Suppressor macrophage (primary cell): ENCODE measurements around the gene CNP.
A peak's percentile ranks its signal among the peaks of the same experiment; 100 is the strongest.
"Not testable (repeated sequence)": the region's sequence is repeated elsewhere in the genome, so short reads cannot be mapped to it uniquely, and the experiment has no call there.

Experiments
- DNase-seq, 4 experiments: peaks; one replicate each; pipeline ENCODE4 v3.0.0-alpha.2; 2020 to 2022

The CNP gene

DNA sequence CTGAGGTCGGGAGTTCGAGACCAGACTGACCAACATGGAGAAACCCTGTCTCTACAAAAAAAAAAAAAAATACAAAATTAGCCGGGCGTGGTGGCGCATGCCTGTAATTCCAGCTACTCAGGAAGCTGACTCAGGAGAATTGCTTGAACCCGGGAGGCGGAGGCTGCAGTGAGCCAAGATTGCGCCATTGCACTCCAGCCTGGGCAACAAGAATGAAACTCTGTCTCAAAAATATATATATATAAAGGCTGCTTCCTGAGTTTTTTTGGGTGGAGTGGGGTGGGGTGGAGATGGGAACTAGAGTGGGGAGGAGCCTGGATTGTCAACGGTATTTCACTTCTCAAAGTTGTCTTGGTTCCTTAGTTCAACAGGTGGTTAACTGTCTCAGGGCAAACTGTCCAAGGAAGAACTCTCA, 43.7 kb downstream of the CNP start:
- DNase-seq = peak; percentile 53 to 74 (median 58)

DNA sequence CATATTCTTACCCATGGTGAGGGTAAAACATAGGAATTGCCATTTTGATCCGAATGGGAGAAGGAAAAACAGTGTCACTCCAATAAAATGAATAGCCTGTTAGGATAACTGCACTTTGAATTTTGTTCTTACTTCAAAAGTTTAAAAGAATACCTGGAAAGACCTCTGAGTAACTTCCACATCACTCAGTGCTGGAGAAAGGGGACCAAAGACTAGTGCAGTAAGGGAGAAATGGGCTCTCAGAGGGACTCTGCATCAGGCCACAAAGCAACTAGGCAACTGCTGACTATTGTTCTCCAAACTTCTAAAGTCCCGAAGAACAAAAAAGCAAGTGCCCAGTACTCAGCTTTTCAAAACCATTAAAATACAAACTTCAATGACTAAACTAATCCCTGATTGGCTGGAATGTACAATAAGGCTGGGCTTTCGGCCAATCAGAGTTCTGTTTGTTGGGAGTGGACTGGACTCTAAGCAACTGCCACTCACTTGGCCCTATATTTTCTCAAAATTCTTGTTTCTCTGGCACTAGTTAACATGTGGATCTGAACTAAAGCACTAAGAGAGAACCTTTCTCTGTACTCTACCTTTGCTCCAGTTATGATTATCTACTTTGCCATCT, 44.4 kb downstream of the CNP start:
- DNase-seq = peak in 3 of 4 experiments; percentile 49 to 59 (median 54)

DNA sequence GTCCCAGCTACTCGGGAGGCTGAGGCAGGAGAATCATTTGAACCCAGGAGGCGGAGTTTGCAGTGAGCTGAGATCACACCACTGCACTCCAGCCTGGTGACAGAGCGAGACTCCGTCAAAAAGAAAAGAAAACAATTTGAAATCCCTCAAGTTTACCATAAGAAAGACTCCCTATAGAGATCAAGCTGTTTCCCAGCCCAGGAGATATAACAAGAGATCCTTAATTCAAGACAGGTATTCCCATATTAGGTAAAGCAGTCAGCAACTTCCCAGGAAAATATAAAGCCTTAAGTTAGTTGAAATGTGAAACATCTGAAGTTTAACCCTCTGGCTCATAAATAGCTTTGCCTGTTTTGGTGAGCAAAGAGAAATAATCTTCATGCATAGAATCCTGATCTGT, 45.8 kb downstream of the CNP start:
- DNase-seq = not testable (repeated sequence)

DNA sequence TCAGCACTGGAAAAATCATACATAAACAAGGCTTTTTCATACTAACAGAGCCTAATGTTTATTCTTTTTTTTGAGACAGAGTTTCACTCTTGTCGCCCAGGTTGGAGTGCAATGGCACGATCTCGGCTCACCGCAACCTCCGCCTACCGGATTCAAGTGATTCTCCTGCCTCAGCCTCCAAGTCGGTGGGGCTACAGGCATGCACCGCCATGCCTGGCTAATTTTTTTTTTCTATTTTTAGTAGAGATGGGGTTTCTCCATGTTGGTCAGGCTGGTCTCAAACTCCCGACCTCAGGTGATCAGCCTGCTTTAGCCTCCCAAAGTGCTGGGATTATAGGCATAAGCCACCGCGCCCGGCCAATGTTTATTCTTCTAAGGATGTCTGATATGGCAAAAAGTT, 47.1 kb downstream of the CNP start:
- DNase-seq = not testable (repeated sequence)

DNA sequence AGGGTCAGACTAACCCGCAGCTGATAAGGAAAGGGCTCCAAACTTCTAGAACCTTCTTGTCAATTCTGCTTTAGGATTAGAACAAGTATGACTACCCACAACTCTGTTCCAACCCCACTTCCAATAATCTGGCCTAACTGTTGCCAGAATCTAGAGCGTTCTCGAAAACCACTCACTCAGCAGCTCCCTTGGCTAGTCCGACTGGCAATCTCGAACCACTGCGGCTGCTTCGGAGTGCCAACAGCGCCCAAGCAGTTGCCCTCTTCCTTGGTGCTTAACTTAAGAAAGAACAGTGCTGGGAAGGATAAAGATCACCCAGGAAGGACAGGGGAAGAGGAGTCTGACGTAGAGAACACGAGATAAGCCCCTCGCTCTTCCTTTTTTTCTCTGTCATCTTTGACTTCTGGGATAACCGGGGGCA, 49.8 kb downstream of the CNP start:
- DNase-seq = peak; percentile 59 to 77 (median 66)

DNA sequence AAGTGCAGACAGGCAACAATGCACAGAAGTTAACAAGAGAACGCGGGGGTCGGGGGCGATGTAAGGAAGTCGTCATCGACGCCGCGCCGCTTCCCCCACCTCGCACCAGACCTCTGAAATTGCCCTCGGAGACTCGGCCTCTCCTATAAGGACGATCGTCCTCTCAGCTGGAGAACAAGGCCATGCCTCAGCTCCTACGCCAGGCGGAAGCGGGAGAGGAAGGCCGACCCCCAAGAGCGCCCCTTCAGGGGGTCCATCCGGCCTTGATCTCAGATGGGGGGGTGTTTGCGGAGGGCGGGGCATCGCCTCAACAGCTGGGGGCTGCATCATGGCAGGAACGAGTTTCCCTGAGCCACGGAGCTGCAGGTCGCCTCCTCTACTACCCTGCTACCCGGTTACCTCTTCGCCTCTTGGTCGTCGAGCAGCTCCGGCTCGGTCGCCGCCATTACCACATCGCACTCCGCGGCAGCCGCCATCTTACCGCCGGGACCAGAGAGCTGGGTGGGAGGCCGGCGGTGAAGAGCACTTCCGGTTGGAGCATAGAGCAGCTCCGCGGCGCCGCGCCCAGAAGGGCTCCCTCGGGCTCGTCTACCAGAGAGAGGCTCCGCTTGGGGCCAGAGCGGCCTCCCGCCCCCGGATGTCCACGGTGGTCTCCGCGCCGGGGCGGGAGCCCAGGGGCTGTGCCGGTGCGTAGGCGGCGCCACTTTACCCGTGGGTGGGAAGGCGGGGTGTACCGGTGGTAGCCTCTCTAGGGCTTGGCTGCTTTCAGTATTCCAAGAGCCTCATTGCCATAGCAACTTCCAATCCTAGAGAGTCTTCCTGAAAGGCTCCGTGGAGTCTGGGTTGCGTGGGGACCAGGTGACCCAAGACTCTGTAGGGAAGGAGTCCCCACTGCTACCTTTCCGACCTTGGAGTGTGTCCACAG, 50.6 kb downstream of the CNP start, which contains the start of gene DNAJC7:
TSS of gene DNAJC7 (minus strand) at position 499 of the 925 bp plus-strand sequence. CDS start at position 476, 23 bp downstream.
- DNase-seq = peak; percentile 91 to 96 (median 96)

DNA sequence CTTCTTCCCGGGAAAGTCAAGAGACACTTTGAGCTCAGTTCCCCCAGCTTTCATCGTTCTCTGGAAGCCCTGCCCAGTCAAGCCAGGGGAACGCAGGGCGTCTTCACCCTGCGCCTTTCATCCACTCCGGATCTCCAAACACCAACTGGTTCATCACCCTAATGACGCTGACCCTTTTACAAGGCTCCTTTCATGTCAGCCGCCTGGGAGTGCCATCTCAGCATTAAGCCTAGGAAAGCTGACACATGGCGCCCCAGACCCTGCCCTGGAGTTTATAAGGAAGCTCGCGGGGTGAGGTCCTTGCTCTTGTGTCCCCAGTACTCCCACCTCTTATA, 51.2 kb downstream of the CNP start:
- DNase-seq = peak in 3 of 4 experiments; percentile 55 to 69 (median 63)

DNA sequence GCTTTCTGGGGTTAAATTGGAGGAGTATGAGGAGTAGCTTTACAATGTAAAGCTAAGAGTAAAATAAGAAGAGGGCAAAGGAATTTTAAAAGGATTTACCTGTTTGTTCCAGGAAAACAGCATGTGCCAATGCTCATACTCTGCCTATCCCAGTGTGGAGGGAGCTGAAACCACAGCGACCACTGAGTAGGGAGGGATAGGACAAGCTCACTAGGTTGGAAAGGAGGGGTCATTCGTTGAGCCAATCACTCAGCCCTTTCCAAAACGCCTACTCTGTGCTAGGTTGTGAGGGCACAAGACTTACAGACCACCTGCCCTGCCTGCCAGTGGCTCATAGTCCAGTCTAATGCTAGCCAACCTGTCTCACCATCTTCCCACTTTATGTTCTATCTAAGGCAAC, 51.7 kb downstream of the CNP start:
- DNase-seq = no peak

DNA sequence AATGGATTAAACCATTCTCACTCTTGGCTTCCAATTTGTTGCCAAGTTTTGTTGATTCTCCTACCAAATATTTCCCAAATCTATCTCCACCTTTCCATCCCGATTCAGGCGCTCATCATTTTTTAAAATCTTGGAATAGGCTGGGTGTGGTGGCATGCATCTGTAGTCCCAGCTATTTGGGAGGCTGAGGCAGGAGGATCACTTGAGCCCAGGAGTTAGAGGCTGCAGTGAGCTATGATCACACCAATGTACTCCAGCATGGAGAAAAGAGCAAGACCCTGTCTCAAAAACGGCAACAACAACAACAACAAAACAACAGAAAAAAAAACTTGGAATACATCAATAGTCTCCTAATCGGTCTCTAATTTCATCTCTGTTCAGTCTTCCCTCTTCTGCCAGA, 52.4 kb downstream of the CNP start:
- DNase-seq = no peak

DNA sequence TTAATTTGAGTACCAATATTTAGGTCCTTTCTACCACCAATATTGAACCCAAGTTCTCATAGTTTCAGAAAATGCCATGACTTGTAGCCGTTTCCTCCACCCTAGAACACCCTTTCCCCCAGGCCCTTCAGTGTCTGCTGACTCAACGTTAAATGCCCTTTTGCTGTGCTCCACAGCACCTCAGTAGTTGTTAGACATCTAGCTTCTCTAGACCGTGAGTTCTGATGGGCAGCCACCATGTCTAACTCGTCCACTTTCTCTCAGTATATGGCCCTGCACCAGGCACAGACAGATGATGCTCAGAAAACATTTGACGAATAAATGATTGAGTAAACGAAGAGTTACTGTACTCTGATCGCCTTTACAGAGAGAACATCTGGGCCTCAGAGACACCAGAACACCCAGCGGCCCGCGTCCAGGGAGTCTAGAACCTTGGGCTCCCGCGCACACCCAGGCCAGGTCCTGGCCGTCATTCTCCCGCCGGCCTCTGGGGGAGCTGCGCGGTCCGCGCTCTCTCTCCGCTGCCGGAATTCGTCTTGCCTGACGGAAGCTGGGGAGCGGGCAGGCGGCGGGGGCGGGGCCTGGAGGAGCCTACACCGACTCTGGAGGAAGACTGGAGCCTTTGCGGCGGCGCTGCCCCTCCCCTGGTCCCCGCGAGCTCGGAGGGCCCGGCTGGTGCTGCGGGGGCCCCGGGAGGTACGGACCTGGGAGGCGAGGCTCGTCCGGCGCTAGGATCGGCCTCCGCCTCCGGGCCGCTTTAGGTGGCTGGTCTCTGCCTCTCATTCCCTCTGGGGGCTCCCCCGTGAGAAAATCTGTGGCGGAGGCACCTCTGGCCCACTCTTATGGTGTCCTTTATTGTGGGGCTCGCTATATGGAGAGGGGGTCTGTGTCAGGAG, 53.2 kb downstream of the CNP start, which contains the start of gene NKIRAS2:
TSS of gene NKIRAS2 (plus strand) at position 582 of the 896 bp plus-strand sequence. CDS start 1,488 bp downstream, outside the sequence.
- peak; percentile 93 to 97 (median 96) for DNase-seq

DNA sequence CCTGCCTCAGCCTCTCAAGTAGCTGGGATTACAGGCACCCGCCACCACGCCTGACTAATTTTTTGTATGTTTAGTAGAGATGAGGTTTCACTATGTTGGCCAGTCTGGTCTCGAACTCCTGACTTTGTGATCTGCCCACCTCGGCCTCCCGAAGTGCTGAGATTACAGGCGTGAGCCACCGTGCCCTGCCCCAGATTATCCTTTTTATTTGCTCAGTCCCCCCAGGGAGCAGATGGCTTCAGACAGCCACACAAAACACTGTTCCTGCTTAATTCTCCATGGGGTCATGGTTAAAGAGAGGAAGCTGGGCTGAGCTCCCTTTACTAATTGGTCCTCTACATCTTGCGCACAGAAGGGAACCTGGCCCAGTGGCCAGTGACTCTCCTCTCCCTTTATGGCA, 54.2 kb downstream of the CNP start:
- peak in 1 of 4 experiments; percentile 22 for DNase-seq

DNA sequence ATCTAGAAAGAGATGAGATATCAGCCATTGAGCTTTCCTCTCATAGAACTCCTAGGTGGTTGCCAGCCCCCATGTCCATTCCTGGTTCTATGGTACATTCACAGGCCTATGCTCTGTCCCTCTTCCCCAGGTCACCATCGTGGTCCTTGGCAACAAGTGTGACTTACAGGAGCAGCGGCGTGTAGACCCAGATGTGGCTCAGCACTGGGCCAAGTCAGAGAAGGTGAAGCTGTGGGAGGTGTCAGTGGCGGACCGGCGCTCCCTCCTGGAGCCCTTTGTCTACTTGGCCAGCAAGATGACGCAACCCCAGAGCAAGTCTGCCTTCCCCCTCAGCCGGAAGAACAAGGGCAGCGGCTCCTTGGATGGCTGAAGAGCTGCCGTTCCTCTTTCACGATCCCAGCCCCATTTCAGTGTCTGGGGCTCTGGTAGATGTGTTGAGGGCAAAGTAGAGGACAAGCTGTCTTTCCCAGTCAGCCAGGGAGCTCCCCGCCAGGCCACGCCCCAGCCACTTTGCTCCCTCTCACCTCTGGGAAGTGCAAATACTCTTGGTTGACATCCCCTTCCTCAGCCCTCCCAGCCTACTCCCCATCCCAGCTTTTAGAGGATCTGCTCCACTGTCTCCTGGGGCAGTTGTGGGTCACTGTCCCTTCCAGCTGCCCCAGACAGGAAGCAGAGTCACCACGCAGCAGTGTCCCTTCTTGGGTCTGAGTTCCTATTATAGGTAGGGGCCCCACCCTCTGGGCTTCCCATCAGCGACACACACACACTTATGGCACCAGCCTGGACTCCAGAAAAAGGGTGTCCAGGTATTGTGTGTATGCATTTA, 57.1 kb downstream of the CNP start:
- DNase-seq = peak; percentile 83 to 93 (median 91)

DNA sequence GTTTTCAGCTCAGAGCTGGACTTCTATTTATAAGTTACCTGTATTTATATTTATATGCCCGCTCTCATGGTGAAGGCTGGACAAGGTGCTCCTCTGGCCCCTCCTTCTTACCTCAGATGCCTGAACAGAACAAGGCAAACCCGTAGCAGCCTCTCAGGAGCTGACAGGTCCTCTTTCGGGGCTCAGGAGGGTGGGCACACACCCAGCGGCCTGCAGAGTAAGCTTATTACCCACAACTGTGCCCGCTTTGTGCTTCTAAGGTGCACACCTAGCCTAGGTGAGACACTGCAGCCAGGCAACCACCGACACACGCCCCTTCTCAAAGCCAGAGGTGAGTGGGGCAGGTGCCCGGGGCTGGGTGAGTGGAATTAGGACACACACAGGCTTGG, 58.6 kb downstream of the CNP start:
- DNase-seq = no peak

DNA sequence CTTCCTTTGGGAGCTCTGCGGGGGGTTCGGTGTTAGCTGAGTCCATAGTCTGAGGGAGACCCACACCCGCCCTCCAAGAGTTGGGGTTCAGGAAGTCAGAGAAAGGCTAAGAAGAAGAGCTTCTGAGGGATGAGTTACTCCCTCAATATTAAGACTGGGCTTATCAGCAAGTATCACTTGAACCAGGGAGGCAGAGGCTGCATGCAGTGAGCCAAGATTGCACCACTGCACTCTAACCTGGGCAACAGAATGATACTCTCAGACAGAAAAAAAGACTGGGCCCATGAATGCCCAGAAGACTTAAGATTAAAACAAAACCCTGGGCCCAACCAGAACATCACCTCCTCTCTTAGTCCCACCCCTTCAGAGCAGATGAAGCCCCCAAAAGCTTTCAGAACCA, 59.3 kb downstream of the CNP start:
- no peak for DNase-seq

DNA sequence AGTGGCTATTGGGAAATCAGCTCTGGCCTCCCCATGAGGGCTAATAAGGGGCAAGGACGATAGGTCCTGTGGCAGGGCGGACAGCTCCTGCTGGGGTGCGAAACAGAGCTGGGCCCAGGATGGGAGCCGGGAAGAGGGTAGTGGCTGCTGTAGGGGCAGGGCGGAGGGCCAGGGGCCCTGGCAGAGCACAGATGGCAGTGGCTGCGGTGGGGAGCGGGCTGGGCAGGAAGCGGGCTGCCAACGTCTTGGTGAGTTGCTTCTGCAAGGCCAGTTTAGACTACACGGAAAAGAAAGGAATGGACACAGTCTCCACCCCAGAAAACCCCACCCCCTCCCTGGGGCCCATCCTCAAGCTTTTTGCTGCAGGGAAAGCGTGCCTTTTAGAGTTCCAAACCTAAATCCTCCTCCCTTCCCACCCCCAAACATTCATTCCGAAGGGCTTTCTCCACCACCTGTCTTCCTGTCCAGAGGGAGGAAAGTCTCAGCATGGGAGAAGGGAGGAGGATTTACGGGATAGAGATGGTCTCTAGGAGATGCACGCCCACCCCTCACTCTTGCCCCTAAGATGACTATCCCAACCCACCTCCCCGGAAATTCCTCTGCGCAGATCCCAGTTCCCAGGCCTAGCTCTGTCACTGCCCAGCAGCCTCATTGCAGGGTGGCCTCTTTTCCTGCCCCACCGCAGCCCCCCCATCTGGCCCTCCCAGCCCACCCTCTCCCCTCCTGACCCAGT, 60.4 kb downstream of the CNP start:
- no peak for DNase-seq
